Measurements from ENCODE around the gene TRIM52.
"Not testable (repeated sequence)": the region's sequence is repeated elsewhere in the genome, so short reads cannot be mapped to it uniquely, and the experiment has no call there.

The TRIM52 gene

DNA sequence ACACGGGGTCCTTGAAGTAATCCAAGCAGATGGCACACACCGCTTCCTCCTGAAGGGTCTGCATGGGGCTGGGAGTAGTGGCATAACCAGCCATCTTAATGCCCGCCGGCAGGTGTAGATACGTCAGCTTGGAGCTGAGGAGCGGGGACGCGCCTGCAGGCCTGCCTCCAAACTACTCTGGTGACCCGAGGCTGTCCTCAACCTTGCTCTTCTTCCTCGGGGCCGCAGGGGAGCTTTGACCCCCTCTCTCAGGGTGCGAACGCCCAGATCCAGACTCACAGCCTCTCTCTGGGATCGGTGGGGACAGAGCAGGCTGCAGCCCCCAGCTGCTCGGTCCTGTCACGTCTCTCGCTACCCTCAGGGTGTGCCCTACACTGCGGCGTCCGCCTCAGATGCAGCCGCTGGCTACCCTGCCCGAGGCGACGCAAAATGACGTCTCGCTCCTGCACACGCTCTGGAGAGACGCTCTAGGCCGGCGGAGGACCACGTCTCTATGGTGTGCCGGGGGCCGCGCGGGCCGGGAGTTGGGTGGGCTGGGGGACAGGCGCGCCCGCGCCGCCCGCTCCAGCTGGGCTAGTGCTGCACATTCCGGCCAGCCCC lies at the start of gene TRIM52:
Gene TRIM52 (minus strand): TSS at position 424 of the 600 bp plus-strand sequence. CDS start 330 bp downstream, at position 94.
- TF ChIP-seq, protein P1, sequence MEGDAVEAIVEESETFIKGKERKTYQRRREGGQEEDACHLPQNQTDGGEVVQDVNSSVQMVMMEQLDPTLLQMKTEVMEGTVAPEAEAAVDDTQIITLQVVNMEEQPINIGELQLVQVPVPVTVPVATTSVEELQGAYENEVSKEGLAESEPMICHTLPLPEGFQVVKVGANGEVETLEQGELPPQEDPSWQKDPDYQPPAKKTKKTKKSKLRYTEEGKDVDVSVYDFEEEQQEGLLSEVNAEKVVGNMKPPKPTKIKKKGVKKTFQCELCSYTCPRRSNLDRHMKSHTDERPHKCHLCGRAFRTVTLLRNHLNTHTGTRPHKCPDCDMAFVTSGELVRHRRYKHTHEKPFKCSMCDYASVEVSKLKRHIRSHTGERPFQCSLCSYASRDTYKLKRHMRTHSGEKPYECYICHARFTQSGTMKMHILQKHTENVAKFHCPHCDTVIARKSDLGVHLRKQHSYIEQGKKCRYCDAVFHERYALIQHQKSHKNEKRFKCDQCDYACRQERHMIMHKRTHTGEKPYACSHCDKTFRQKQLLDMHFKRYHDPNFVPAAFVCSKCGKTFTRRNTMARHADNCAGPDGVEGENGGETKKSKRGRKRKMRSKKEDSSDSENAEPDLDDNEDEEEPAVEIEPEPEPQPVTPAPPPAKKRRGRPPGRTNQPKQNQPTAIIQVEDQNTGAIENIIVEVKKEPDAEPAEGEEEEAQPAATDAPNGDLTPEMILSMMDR (IDR thresholded peaks at IDR 0.05; ENCODE audit: extremely low read depth, missing control alignments): no peak
- peak; percentile 92 for DNase-seq (ENCODE audit: low spot score)

DNA sequence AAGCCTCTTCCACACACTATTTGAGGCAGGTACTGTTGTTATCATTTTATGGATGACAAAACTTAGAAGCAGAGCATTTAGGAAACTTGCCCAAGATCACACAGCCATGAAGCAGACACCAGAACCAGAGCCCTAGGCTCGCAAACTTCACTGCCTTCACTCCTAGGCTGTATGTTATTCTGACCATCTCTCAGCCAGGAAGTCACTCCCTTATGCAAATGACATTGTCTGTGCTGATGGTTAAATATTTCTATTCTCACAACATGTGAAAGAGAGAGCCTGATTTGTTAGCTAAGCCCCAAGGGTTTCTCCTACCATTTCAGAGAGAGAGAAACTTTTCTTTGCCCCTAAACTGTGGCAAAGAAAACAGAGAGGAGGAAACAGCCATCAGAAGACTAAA lies 26.4 kb upstream of the TRIM52 start:
- not testable (repeated sequence) for DNase-seq (ENCODE audit: low spot score)

DNA sequence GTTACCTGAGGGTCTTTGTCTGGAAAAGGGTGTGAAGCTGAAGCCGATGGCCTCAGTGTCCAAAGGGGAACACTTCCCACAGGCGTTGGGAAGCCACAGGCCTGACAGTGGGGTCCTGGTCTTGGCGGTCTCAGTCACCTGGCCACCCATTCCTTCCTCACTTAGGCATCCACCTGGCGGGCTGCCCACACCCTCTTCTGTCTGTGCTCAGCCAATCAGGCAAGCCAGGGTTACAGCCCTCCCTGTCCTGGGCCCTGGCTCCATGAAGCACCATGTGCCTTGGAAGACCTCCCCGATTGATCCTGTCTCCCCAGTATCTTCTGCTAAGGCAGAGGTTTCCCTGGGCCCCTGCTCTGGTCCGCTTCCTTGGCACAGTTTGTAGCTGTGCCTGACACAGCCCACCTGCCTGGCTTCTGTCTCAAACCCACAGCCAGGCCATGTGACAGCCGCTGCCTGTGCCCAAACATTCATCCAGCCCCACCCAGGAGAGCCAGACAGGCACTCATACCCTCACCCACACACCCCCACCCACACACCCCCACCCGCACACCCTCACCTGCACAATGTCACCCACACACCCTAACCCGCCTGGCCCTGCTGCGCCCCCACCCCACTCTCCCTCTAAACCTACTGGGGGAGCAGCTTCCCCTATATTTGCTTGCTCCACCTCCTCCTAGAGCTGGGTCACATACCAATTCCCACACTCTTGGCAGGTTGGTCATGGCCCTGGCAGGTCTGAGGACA lies 25.2 kb upstream of the TRIM52 start:
- DNase-seq (ENCODE audit: low spot score): not testable (repeated sequence)

DNA sequence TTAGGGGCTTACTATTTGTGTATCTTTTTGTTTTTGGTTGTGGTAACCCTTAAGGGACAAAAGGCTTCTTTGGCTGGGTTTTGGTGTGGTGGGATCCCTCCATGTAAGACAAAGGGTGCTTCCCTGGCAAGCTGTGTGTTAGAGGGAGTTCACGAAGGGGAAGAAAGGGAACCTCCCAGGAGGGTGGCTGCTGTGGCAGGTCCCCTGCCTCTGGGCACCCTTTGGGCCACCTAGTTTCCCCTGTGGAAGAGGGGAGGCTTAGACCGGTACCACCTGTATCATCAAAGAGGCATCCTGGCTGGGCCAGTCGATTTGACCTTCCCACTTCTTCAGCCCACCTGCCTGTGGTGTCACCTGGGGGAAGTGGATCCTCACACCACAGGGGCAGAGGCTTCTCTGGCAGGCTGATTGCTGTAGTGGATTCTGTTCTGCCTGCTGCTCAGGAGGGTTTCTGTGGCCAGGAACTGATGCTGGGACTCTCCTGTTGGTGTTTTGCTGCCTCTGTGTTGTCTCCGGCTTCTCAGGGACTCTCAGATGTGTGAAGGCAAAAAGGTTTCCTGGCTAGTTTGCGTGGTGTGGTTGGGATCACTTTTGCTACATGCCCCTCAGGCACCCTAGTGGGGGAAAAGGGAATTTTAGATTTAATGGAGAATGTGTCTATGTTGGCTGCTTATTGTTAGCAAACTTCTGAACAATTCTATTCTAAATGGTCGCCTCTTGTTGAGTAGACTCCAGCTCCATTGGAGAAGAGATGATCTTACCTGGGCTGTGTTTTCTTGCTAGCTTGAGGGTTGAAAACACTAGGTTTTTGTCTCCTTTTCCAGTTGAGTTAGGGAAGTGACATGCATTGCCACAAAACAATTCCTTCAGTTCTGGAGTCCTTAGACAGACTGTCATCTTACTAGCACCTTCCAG lies 23.2 kb upstream of the TRIM52 start:
- DNase-seq (ENCODE audit: low spot score): not testable (repeated sequence)

DNA sequence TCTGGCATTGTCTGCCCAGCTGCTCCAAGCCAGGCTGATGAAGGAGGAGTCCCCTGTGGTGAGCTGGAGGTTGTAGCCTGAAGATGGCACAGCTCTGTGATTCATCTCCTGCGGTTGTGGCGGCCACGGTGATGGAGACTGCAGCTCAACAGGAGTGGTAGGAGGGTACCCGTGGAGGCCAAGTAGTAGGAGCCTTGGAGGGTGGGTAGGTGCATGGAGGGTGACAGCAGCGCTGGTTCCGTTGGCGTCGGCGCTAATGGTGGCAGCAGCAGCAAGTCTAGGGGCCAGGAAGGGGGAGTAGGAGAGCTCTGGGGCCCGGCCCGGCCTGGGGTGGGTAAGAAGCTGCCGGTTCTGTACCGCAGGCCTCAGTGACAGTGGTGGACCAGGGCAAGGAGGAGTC lies 22.4 kb upstream of the TRIM52 start:
- TF ChIP-seq, protein P1 (IDR thresholded peaks at IDR 0.05; ENCODE audit: extremely low read depth, missing control alignments): no peak
- no peak for DNase-seq (ENCODE audit: low spot score)

DNA sequence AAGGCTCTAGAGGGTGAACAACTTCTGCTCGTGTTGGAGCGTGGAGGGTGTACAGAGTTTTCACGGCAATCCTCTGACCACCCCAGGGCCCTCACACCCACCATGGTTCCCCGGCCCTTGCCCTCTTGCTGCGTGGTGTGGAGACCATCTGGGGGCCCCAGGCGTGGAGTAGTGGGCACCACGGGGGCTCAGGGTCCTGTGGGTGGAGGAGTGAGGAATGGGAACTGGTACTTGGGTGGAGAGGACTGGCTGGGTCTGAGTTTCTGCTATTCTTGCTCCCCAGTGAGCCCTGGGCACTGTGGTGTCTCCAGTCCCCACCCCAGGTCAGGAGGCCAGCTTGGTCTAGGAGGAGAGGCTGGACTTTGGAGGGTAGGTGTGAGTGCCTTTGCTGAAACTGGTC lies 21.9 kb upstream of the TRIM52 start:
- DNase-seq (ENCODE audit: low spot score): no peak
- TF ChIP-seq, protein P1 (IDR thresholded peaks at IDR 0.05; ENCODE audit: extremely low read depth, missing control alignments): no peak

DNA sequence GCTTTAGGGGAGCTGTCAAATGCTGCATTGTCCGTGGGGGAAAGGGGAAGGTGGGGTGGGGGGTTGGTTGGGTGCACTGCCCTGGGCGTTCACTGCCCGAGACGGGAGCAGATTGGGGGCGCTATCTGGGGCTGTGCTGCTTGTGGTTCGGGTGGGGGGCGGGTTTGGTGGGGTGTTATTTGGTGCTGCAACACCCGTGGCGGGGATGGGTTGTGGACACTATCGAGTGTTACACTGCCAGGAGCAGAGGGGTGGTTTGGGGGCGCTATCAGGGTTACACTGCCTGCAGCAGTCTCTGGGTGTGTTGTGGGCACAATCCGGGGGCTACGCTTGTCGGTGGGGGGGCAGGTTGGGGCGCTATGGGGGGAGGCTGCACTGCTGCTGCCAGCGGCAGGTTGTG lies 21.5 kb upstream of the TRIM52 start:
- DNase-seq (ENCODE audit: low spot score): not testable (repeated sequence)

DNA sequence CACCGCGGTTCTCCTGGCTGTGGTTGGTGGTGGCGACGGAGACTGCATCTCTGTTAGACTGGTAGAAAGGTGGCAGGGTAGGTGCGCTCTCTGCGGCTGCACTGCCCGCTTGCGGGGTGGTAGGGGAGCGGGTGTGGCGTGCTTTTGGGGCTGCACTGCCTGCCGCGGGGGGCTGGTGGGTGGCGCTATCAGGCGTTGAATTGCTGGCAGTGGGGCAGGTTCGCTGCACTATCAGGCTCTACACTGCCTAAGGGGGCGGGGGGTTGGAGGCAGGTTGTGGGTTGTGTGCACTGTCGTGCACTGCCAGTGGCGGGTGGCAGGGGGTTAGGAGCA lies 21.0 kb upstream of the TRIM52 start:
- no peak for DNase-seq (ENCODE audit: low spot score)
- TF ChIP-seq, protein P1 (IDR thresholded peaks at IDR 0.05; ENCODE audit: extremely low read depth, missing control alignments): no peak

DNA sequence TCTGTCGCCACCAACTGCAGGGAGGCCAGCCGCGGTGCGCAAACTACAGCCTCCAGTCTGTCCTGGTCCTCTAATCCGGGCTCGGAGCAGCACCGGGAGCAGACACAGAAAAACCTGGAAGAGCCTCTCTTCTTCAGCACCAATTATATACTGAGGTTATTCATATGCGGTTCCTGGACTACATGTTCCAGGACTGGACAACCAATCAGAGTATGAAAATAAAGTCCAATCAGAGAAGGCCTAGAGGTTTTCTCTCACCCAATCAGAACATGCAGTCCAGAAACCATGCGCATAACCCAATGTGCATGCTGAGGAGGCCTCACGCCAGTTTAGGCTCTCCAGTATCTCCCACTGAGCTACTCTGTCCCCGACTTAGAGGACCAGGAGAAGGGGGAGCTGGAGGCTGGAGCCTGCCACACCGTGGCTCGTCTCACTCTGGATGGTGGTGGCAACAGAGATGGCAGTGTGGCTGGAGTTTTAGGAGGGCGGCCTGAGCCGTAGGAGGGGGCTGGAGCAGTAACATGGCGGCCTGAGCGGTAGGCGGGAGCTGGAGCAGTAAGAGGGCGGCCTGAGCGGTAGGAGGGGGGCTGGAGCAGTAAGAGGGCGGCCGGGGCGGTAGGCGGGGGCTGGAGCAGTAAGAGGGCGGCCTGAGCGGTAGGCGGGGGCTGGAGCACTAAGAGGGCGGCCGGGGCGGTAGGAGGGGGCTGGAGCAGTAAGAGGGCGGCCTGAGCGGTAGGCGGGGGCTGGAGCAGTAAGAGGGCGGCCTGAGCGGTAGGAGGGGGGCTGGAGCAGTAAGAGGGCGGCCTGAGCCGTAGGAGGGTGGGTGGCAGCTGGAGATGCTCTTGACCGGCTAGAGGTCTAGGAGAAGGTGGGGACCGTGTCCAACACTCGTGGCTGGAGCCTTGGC lies 20.4 kb upstream of the TRIM52 start:
- no peak for DNase-seq (ENCODE audit: low spot score)
- TF ChIP-seq, protein P1 (IDR thresholded peaks at IDR 0.05; ENCODE audit: extremely low read depth, missing control alignments): no peak
